Subcutaneous abdominal adipose tissue (tissue), 5 donors: Measurements from ENCODE around the gene MAP2K5.

Source experiments
- H3K27ac ChIP-seq: one replicate; pipeline ENCODE4 v1.7.0; 2013; ENCODE audit warnings: low read depth, mild to moderate bottlenecking, inconsistent platforms, low read length, moderate library complexity
- H3K27me3 ChIP-seq, 5 donors: one replicate each; pipeline ENCODE4 v1.7.0; 2013; ENCODE audit warnings: low read length in 5 of 5, inconsistent platforms in 1 of 5; ENCODE audit not compliant: control insufficient read depth in 5 of 5, insufficient read depth in 4 of 5
- H3K36me3 ChIP-seq, 5 donors: one replicate each; pipeline ENCODE4 v1.7.0; 2013; ENCODE audit warnings: low read length in 5 of 5; ENCODE audit not compliant: control insufficient read depth in 5 of 5, insufficient read depth in 5 of 5
- H3K4me1 ChIP-seq, 5 donors: one replicate each; pipeline ENCODE4 v1.7.0; 2013; ENCODE audit warnings: low read length in 5 of 5, mild to moderate bottlenecking in 3 of 5, moderate library complexity in 1 of 5; ENCODE audit not compliant: control insufficient read depth in 5 of 5, insufficient read depth in 5 of 5
- H3K4me3 ChIP-seq, 5 donors: one replicate each; pipeline ENCODE4 v1.7.0; 2013; ENCODE audit warnings: low read length in 5 of 5, low read depth in 1 of 5
- H3K9ac ChIP-seq, 5 donors: one replicate each; pipeline ENCODE4 v1.7.0; 2013; ENCODE audit warnings: low read length in 5 of 5, mild to moderate bottlenecking in 4 of 5, moderate library complexity in 3 of 5
- H3K9me3 ChIP-seq, 5 donors: one replicate each; pipeline ENCODE4 v1.7.0; 2013; ENCODE audit warnings: low read length in 5 of 5; ENCODE audit not compliant: control insufficient read depth in 5 of 5
- donor health status: healthy.
- donor health status: healthy.
- donor health status: healthy.
- donor health status: healthy.
- donor health status: healthy.

Gene MAP2K5

GRCh38 chr15:67779549-67780111 lies 237.1 kb downstream of the MAP2K5 start:
- H3K9me3 ChIP-seq, result no peaks in the 10 kb centered on the region
- H3K27ac ChIP-seq, result no peak overlapping the region
- no peak overlapping the region for H3K9ac ChIP-seq
- H3K4me3 ChIP-seq, result no peak overlapping the region
- H3K36me3 ChIP-seq, result peaks cover 7 to 18% (median 10%) of the 10 kb centered on the region in 5 donors
- no peaks in the 10 kb centered on the region for H3K4me1 ChIP-seq
- H3K27me3 ChIP-seq, result no peaks in the 10 kb centered on the region

GRCh38 chr15:67781061-67781460 lies 238.6 kb downstream of the MAP2K5 start:
- H3K27ac ChIP-seq, result no peak overlapping the region
- no peaks in the 10 kb centered on the region for H3K4me1 ChIP-seq
- peaks cover 7 to 20% (median 11%) of the 10 kb centered on the region in 5 donors for H3K36me3 ChIP-seq
- no peaks in the 10 kb centered on the region for H3K9me3 ChIP-seq
- H3K4me3 ChIP-seq, result no peak overlapping the region
- H3K27me3 ChIP-seq, result no peaks in the 10 kb centered on the region
- H3K9ac ChIP-seq, result no peak overlapping the region

- no peaks in the 10 kb centered on the region for H3K27me3 ChIP-seq
Observed at GRCh38 chr15:67781907-67782690, 239.6 kb downstream of the MAP2K5 start.

GRCh38 chr15:67782691-67782991 lies 240.1 kb downstream of the MAP2K5 start:
- Histone ChIP-seq H3K9me3 (no peaks in the 10 kb centered on the region), H3K4me1 (no peaks in the 10 kb centered on the region), H3K4me3 (no peak overlapping the region), H3K36me3 (peaks cover 7 to 23% (median 11%) of the 10 kb centered on the region in 5 donors), H3K9ac (no peak overlapping the region), H3K27me3 (no peaks in the 10 kb centered on the region), H3K27ac (no peak overlapping the region)

More at GRCh38 chr15:67781907-67782690, 239.6 kb downstream of the MAP2K5 start:
- H3K9me3 ChIP-seq, result no peaks in the 10 kb centered on the region
- H3K4me3 ChIP-seq, result no peak overlapping the region
- H3K27ac ChIP-seq, result no peak overlapping the region
- H3K36me3 ChIP-seq, result peaks cover 7 to 23% (median 11%) of the 10 kb centered on the region in 5 donors
- no peak overlapping the region for H3K9ac ChIP-seq
- H3K4me1 ChIP-seq, result no peaks in the 10 kb centered on the region

- H3K27ac ChIP-seq, result no peak overlapping the region
- H3K27me3 ChIP-seq, result no peaks in the 10 kb centered on the region
- no peak overlapping the region for H3K9ac ChIP-seq
- H3K4me3 ChIP-seq, result no peak overlapping the region
- peaks cover 7 to 23% (median 11%) of the 10 kb centered on the region in 5 donors for H3K36me3 ChIP-seq
- no peaks in the 10 kb centered on the region for H3K9me3 ChIP-seq
- H3K4me1 ChIP-seq, result no peaks in the 10 kb centered on the region
Observed at GRCh38 chr15:67783303-67783702, 240.8 kb downstream of the MAP2K5 start.

GRCh38 chr15:67784090-67784781 lies 241.7 kb downstream of the MAP2K5 start:
- no peaks in the 10 kb centered on the region for H3K27me3 ChIP-seq
- H3K9ac ChIP-seq, result no peak overlapping the region
- H3K9me3 ChIP-seq, result no peaks in the 10 kb centered on the region
- H3K4me3 ChIP-seq, result no peak overlapping the region
- H3K4me1 ChIP-seq, result no peaks in the 10 kb centered on the region
- H3K27ac ChIP-seq, result no peak overlapping the region
- H3K36me3 ChIP-seq, result peaks cover 7 to 23% (median 11%) of the 10 kb centered on the region in 5 donors

- no peaks in the 10 kb centered on the region for H3K9me3 ChIP-seq
- no peaks in the 10 kb centered on the region for H3K4me1 ChIP-seq
- H3K4me3 ChIP-seq, result no peak overlapping the region
- H3K27me3 ChIP-seq, result no peaks in the 10 kb centered on the region
- no peak overlapping the region for H3K27ac ChIP-seq
- peaks cover 6 to 23% (median 13%) of the 10 kb centered on the region in 5 donors for H3K36me3 ChIP-seq
- H3K9ac ChIP-seq, result no peak overlapping the region
Observed at GRCh38 chr15:67784856-67785430, 242.4 kb downstream of the MAP2K5 start.

- Histone ChIP-seq H3K36me3 (peaks cover 3 to 23% (median 15%) of the 10 kb centered on the region in 5 donors), H3K27me3 (no peaks in the 10 kb centered on the region), H3K4me3 (no peak overlapping the region), H3K9me3 (no peaks in the 10 kb centered on the region), H3K27ac (no peak overlapping the region), H3K9ac (no peak overlapping the region), H3K4me1 (no peaks in the 10 kb centered on the region)
Observed at GRCh38 chr15:67785431-67785830, 242.9 kb downstream of the MAP2K5 start.

GRCh38 chr15:67786646-67787045 lies 244.1 kb downstream of the MAP2K5 start:
- no peak overlapping the region for H3K4me3 ChIP-seq
- peaks cover 3 to 23% (median 15%) of the 10 kb centered on the region in 5 donors for H3K36me3 ChIP-seq
- H3K4me1 ChIP-seq, result no peaks in the 10 kb centered on the region
- no peaks in the 10 kb centered on the region for H3K9me3 ChIP-seq
- no peaks in the 10 kb centered on the region for H3K27me3 ChIP-seq
- H3K9ac ChIP-seq, result no peak overlapping the region
- H3K27ac ChIP-seq, result no peak overlapping the region

GRCh38 chr15:67788986-67789385 lies 246.5 kb downstream of the MAP2K5 start:
- no peak overlapping the region for H3K9ac ChIP-seq
- no peak overlapping the region for H3K4me3 ChIP-seq
- no peak overlapping the region for H3K27ac ChIP-seq
- H3K36me3 ChIP-seq, result peaks cover 0 to 16% (median 5%) of the 10 kb centered on the region in 5 donors
- no peaks in the 10 kb centered on the region for H3K9me3 ChIP-seq
- H3K27me3 ChIP-seq, result no peaks in the 10 kb centered on the region
- H3K4me1 ChIP-seq, result no peaks in the 10 kb centered on the region
